Panc1 (cell line): ENCODE results near the gene RHBDL3.

ENCODE experiments used
- CTCF ChIP-seq: fragments of 450-650 bp; IDR thresholded peaks from 2 replicates; pipeline ENCODE4 v1.5.1; 2017; ENCODE audit warnings: mild to moderate bottlenecking
- POLR2AphosphoS5 ChIP-seq: IDR thresholded peaks from 2 replicates; pipeline ENCODE4 v1.6.1; 2012; ENCODE audit warnings: mild to moderate bottlenecking, low read depth, low read length, moderate library complexity

GRCh38 chr17:32265192-32265923, at the start of gene RHBDL3:
- TF ChIP-seq CTCF (no peak), POLR2AphosphoS5 (no peak)
